Sigmoid colon (tissue), 7 donors: Measurements from ENCODE around the gene MS4A18. TPM values are rescaled to one million over a fixed set of nuclear protein-coding genes. Genes with fewer than 3 reads are reported as not detected.
"Not testable (repeated sequence)": the region's sequence is repeated elsewhere in the genome, so short reads cannot be mapped to it uniquely, and the experiment has no call there.

Experiments
- DNase-seq: peaks from one replicate; pipeline ENCODE4 v3.0.0-alpha.2; 2019
- H3K27ac ChIP-seq, 4 donors: fragments of 200-600 bp; sonication (generic); one replicate each; pipeline ENCODE4 v1.5.1; 2016 to 2019; ENCODE audit warnings: mild to moderate bottlenecking in 1 of 4
- H3K27me3 ChIP-seq, 3 donors: fragments of 200-600 bp; sonication (generic); one replicate each; pipeline ENCODE4 v1.5.1; 2019; ENCODE audit warnings: mild to moderate bottlenecking in 1 of 3
- H3K36me3 ChIP-seq, 4 donors: fragments of 200-600 bp; sonication (generic); one replicate each; pipeline ENCODE4 v1.5.1; 2016 to 2019
- H3K4me1 ChIP-seq, 4 donors: fragments of 200-600 bp; sonication (generic); one replicate each; pipeline ENCODE4 v1.5.1; 2017 to 2019
- H3K4me3 ChIP-seq, 4 donors: fragments of 200-600 bp; sonication (generic); one replicate each; pipeline ENCODE4 v1.5.1; 2017 to 2019; ENCODE audit warnings: mild to moderate bottlenecking in 2 of 4, moderate library complexity in 1 of 4
- H3K9me3 ChIP-seq, 4 donors: fragments of 200-600 bp in 3 of 4; sonication (generic) in 3 of 4; one replicate each; pipeline versions ENCODE4 v1.5.1 to v1.6.1; 2013 to 2019
- CTCF ChIP-seq, 4 experiments: fragments of 450-650 bp in 3 of 4; fragments of 200-600 bp in 1 of 4; IDR thresholded peaks; one replicate each; pipeline ENCODE4 v1.5.1; 2016 to 2019; ENCODE audit warnings: antibody characterized with exemption in 4 of 4, mild to moderate bottlenecking in 3 of 4, moderate library complexity in 2 of 4
- EP300 ChIP-seq, 4 donors: sonication (generic); formaldehyde crosslinking; IDR thresholded peaks; one replicate each; pipeline ENCODE4 v1.6.1; 2017; ENCODE audit warnings: antibody characterized with exemption in 4 of 4
- POLR2A ChIP-seq, 2 donors: fragments of 450-650 bp; IDR thresholded peaks; one replicate each; pipeline ENCODE4 v1.6.1; 2016; ENCODE audit warnings: antibody characterized with exemption in 2 of 2, mild to moderate bottlenecking in 2 of 2, moderate library complexity in 2 of 2
- POLR2AphosphoS5 ChIP-seq, 4 donors: sonication (generic); formaldehyde crosslinking; IDR thresholded peaks; one replicate each; pipeline ENCODE4 v1.6.1; 2017; ENCODE audit warnings: antibody characterized with exemption in 4 of 4
- WGBS, 2 donors: extraction: QIAGEN DNeasy Blood & Tissue Kit; methylation state at CpG; one replicate each; pipeline ENCODE4 v1.1.7; 2013; 5-methylcytosine and 5-hydroxymethylcytosine counted together
- intact Hi-C: fragments of 100-400 bp; cut with DNase I; formaldehyde crosslinking; loops from one replicate; pipeline ENCODE4 v1.15.1; 2023
- polyA plus RNA-seq, 3 donors: library from polyadenylated mRNA; stranded (reverse); fragments of 200-250 nt; gene quantifications; one replicate each; pipeline ENCODE4 v1.2.3, GENCODE V29; 2013
- total RNA-seq, 4 donors: library from RNA; depleted of rRNA; stranded (reverse); fragments of >200 nt; gene quantifications; one replicate each; pipeline ENCODE4 v1.1.0, GENCODE V29; 2016
- donor health status: healthy with polysubstance abuse.
- donor health status: Bipolar disorder and iron deficiency.
- donor health status: healthy.

Gene MS4A18
- total RNA-seq (not detected), polyA plus RNA-seq (under 1 TPM in 1 of 3 donors, not detected in 2; 0.10 TPM)

- H3K4me3 ChIP-seq = no peak within 1 kb of the TSS
- H3K4me1 ChIP-seq = no peaks in the 10 kb centered on the region
- H3K36me3 ChIP-seq = no peaks in the 10 kb centered on the region
- no peak within 1 kb of the TSS for H3K27ac ChIP-seq
- H3K27me3 ChIP-seq = peaks cover 0 to 3% (median 0%) of the 10 kb centered on the region in 3 donors
- TF ChIP-seq CTCF (IDR thresholded peaks at IDR 0.05) = no peak
- no peak for TF ChIP-seq POLR2AphosphoS5 (IDR thresholded peaks at IDR 0.05)
- no peak for TF ChIP-seq EP300 (IDR thresholded peaks at IDR 0.05)
- no peak for TF ChIP-seq POLR2A (IDR thresholded peaks at IDR 0.05)
- no peaks in the 10 kb centered on the region for H3K9me3 ChIP-seq
- DNase-seq = no peak
- WGBS, 2 donors = 47 to 74% methylated on average over 3 of the region's 3 CpGs
- intact Hi-C loops = no loop called here
These were observed at the start of gene MS4A18 for GRCh38 chr11:60724420-60724819. Gene MS4A18 (plus strand): TSS chr11:60724720.

GRCh38 chr11:60678231-60678630 is 46.3 kb upstream of the MS4A18 start:
- 92 to 93% methylated on average over 2 of the region's 2 CpGs for WGBS, 2 donors
- intact Hi-C loops, DNase-seq, H3K27ac ChIP-seq, H3K36me3 ChIP-seq, H3K4me3 ChIP-seq, H3K4me1 ChIP-seq, H3K27me3 ChIP-seq: not testable (repeated sequence)
- H3K9me3 ChIP-seq = peaks cover 0 to 16% (median 5%) of the 10 kb centered on the region in 4 donors

GRCh38 chr11:60679879-60680278 is 44.6 kb upstream of the MS4A18 start:
- no peak overlapping the region for H3K27ac ChIP-seq
- intact Hi-C loops = no loop called here
- no peak for DNase-seq

GRCh38 chr11:60680455-60681119 is 43.9 kb upstream of the MS4A18 start:
- intact Hi-C loops = no loop called here
- no peaks in the 10 kb centered on the region for H3K36me3 ChIP-seq
- no peak overlapping the region for H3K27ac ChIP-seq
- H3K9me3 ChIP-seq = peaks cover 0 to 13% (median 5%) of the 10 kb centered on the region in 4 donors
- DNase-seq = no peak
- no peak overlapping the region for H3K4me3 ChIP-seq
- WGBS, 2 donors = 85 to 87% methylated on average over 3 of the region's 3 CpGs
- no peaks in the 10 kb centered on the region for H3K4me1 ChIP-seq
- TF ChIP-seq EP300 (IDR thresholded peaks at IDR 0.05) (no peak), POLR2AphosphoS5 (IDR thresholded peaks at IDR 0.05) (no peak), POLR2A (IDR thresholded peaks at IDR 0.05) (no peak), CTCF (IDR thresholded peaks at IDR 0.05) (no peak)
- no peaks in the 10 kb centered on the region for H3K27me3 ChIP-seq

More at GRCh38 chr11:60679879-60680278, 44.6 kb upstream of the MS4A18 start:
- Histone ChIP-seq H3K4me1 (no peaks in the 10 kb centered on the region), H3K4me3 (no peak overlapping the region), H3K36me3 (no peaks in the 10 kb centered on the region), H3K9me3 (peaks cover 0 to 13% (median 5%) of the 10 kb centered on the region in 4 donors), H3K27me3 (no peaks in the 10 kb centered on the region)
- TF ChIP-seq POLR2A (IDR thresholded peaks at IDR 0.05) (no peak), POLR2AphosphoS5 (IDR thresholded peaks at IDR 0.05) (no peak), EP300 (IDR thresholded peaks at IDR 0.05) (no peak), CTCF (IDR thresholded peaks at IDR 0.05) (no peak)

- DNase-seq, H3K36me3 ChIP-seq, H3K27me3 ChIP-seq, H3K9me3 ChIP-seq, H3K4me1 ChIP-seq, H3K4me3 ChIP-seq, H3K27ac ChIP-seq, intact Hi-C loops: not testable (repeated sequence)
- 84 to 95% methylated on average over 2 of the region's 2 CpGs for WGBS, 2 donors
These were observed 40.0 kb upstream of the MS4A18 start for GRCh38 chr11:60684541-60684848.

- WGBS, 2 donors = 88 to 91% methylated on average over 5 of the region's 5 CpGs
- no peak for TF ChIP-seq EP300 (IDR thresholded peaks at IDR 0.05)
- TF ChIP-seq POLR2AphosphoS5 (IDR thresholded peaks at IDR 0.05) = no peak
- TF ChIP-seq CTCF (IDR thresholded peaks at IDR 0.05) = no peak
- no peak for TF ChIP-seq POLR2A (IDR thresholded peaks at IDR 0.05)
- Histone ChIP-seq H3K27ac (no peak overlapping the region), H3K9me3 (no peaks in the 10 kb centered on the region), H3K4me1 (no peaks in the 10 kb centered on the region), H3K4me3 (no peak overlapping the region), H3K27me3 (no peaks in the 10 kb centered on the region), H3K36me3 (no peaks in the 10 kb centered on the region)
- DNase-seq = no peak
- intact Hi-C loops = no loop called here
These were observed 32.9 kb upstream of the MS4A18 start for GRCh38 chr11:60691661-60692060.
